SU-DHL-6 (cell line): ENCODE data around the gene CPSF2.

Experiments
- H2AFZ ChIP-seq: fragments of 200-600 bp; sonication (generic); 2 replicates; pipeline ENCODE4 v1.6.1; 2014; ENCODE audit warnings: low read depth, mild to moderate bottlenecking, moderate library complexity, mixed read lengths, antibody characterized with exemption, low read length; ENCODE audit not compliant: severe bottlenecking
- H3F3A ChIP-seq: fragments of 200-600 bp; shearing (Covaris generic); 2 replicates; pipeline ENCODE4 v1.6.0; 2016; ENCODE audit warnings: antibody characterized with exemption, mild to moderate bottlenecking; ENCODE audit not compliant: insufficient read depth
- H3K27ac ChIP-seq: fragments of 200-600 bp; sonication (generic); 2 replicates; pipeline ENCODE4 v1.5.1; 2016; ENCODE audit warnings: low read depth, mild to moderate bottlenecking, low read length, moderate library complexity, mixed read lengths
- H3K27me3 ChIP-seq: fragments of 200-600 bp; sonication (generic), shearing (Covaris generic); 2 replicates; pipeline ENCODE4 v1.6.0; 2014; ENCODE audit warnings: mild to moderate bottlenecking, low read length
- H3K36me3 ChIP-seq: fragments of 200-600 bp; sonication (generic); 2 replicates; pipeline ENCODE4 v1.6.1; 2014; ENCODE audit warnings: mild to moderate bottlenecking, low read length, mixed read lengths
- H3K4me2 ChIP-seq: fragments of 300-600, 200-600 bp; shearing (Covaris generic), sonication (generic); 2 replicates; pipeline ENCODE4 v1.6.0; 2014; ENCODE audit warnings: low read length, low read depth, mild to moderate bottlenecking; ENCODE audit not compliant: poor library complexity, severe bottlenecking
- H3K4me3 ChIP-seq: fragments of 200-600 bp; sonication (generic); 2 replicates; pipeline ENCODE4 v1.5.1; 2014; ENCODE audit warnings: antibody characterized with exemption, low read length, mild to moderate bottlenecking, mixed read lengths; ENCODE audit not compliant: insufficient read depth, poor library complexity, severe bottlenecking
- H3K79me2 ChIP-seq: fragments of 200-600 bp; sonication (generic); 2 replicates; pipeline ENCODE4 v1.6.1; 2014; ENCODE audit warnings: mild to moderate bottlenecking, low read length, moderate library complexity; ENCODE audit not compliant: insufficient read depth
- H3K9ac ChIP-seq: fragments of 200-600 bp; sonication (generic); 2 replicates; pipeline ENCODE4 v1.7.0; 2014; ENCODE audit warnings: mild to moderate bottlenecking, low read length
- H3K9me2 ChIP-seq: fragments of 200-600 bp; sonication (generic); replicated peaks from 2 replicates; pipeline ENCODE4 v1.6.1; 2014; ENCODE audit warnings: low read length; ENCODE audit not compliant: insufficient read depth
- H3K9me3 ChIP-seq: fragments of 200-600 bp; sonication (generic); 2 replicates; pipeline ENCODE4 v1.6.1; 2014; ENCODE audit warnings: low read length, mixed read lengths; ENCODE audit not compliant: insufficient read depth
- H4K20me1 ChIP-seq: fragments of 200-600 bp; sonication (generic); 2 replicates; pipeline ENCODE4 v1.6.1; 2014; ENCODE audit warnings: low read depth, mild to moderate bottlenecking, antibody characterized with exemption, low read length, moderate library complexity, mixed read lengths
- EZH2phosphoT487 ChIP-seq: fragments of 200-600 bp; sonication (generic), shearing (Covaris generic); conservative IDR thresholded peaks from 2 replicates; pipeline ENCODE4 v1.6.1; 2018; ENCODE audit warnings: mild to moderate bottlenecking, antibody characterized with exemption, low read length, moderate library complexity, mixed read lengths
- TF ChIP-seq, protein P1 (sequence below): fragments of 200-600 bp; sonication (generic); IDR thresholded peaks from one replicate; pipeline ENCODE4 v1.5.1; 2017; ENCODE audit warnings: antibody characterized with exemption, mild to moderate bottlenecking, low read length, moderate library complexity; ENCODE audit not compliant: insufficient read depth, poor library complexity, severe bottlenecking

CPSF2 gene

DNA sequence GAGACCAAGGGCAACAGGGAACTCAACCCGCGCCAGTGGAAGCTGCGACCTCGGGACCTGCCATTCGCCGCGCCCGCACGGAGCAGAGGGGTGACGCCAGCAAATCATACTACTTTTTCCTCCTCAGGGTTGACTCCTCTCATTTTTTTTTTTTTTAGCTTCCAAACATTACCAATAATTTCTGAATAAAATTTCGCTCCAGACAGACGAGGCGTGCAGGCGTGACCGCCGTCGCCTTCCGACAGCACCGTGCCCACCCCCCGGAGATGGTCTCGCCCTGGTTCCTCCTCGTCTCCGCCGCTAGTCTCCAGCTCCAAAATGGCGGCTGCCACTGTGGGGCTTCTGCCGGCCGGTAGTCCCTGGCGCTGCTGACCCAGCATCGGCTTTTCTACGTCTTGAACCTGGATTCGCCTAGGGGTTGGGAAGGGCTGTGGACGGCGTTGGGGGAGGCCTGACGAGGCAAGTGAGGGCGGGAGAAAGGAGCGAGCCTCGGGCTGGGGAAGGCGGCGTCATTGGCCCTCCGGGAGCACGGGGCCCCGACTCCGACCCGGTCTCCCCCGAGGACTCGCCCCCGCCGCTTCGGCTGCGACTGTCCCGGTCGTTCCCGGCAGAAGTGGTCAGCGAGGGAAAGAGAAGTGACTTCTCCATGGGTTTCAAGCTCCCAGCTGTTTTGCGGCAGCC is at the start of gene CPSF2, which contains the start of gene NDUFB1:
Gene CPSF2 (plus strand): TSS at position 300 of the 681 bp plus-strand sequence. CDS start 9,016 bp downstream, outside the sequence.
Gene NDUFB1 (minus strand): TSS at position 37 of the 681 bp plus-strand sequence. CDS start 4,069 bp downstream, outside the sequence.
- peak within 1 kb of the TSS; percentile 71 for H3K4me3 ChIP-seq
- H3K36me3 ChIP-seq, result peaks cover 21% of the 10 kb centered on the region; the same call in 1 of the 2 replicates
- no peaks in the 10 kb centered on the region for H3K27me3 ChIP-seq
- TF ChIP-seq EZH2phosphoT487, result no peak
- TF ChIP-seq, protein P1, sequence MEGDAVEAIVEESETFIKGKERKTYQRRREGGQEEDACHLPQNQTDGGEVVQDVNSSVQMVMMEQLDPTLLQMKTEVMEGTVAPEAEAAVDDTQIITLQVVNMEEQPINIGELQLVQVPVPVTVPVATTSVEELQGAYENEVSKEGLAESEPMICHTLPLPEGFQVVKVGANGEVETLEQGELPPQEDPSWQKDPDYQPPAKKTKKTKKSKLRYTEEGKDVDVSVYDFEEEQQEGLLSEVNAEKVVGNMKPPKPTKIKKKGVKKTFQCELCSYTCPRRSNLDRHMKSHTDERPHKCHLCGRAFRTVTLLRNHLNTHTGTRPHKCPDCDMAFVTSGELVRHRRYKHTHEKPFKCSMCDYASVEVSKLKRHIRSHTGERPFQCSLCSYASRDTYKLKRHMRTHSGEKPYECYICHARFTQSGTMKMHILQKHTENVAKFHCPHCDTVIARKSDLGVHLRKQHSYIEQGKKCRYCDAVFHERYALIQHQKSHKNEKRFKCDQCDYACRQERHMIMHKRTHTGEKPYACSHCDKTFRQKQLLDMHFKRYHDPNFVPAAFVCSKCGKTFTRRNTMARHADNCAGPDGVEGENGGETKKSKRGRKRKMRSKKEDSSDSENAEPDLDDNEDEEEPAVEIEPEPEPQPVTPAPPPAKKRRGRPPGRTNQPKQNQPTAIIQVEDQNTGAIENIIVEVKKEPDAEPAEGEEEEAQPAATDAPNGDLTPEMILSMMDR, result no peak
- H3K27ac ChIP-seq, result peak within 1 kb of the TSS; percentile 70
- H3K79me2 ChIP-seq, result peaks cover 59% of the 10 kb centered on the region
- peak within 1 kb of the TSS; percentile 92 for H2AFZ ChIP-seq
- no peaks in the 10 kb centered on the region for H3K9me2 ChIP-seq
- no peaks in the 10 kb centered on the region for H3K9me3 ChIP-seq
- no peaks in the 10 kb centered on the region for H4K20me1 ChIP-seq
- 0 out of 2 replicates have a peak, but pooled peaks cover 5% of the 10 kb centered on the region for H3F3A ChIP-seq
- peak within 1 kb of the TSS; percentile 99 for H3K9ac ChIP-seq
- H3K4me2 ChIP-seq, result peak within 1 kb of the TSS; percentile 66

DNA sequence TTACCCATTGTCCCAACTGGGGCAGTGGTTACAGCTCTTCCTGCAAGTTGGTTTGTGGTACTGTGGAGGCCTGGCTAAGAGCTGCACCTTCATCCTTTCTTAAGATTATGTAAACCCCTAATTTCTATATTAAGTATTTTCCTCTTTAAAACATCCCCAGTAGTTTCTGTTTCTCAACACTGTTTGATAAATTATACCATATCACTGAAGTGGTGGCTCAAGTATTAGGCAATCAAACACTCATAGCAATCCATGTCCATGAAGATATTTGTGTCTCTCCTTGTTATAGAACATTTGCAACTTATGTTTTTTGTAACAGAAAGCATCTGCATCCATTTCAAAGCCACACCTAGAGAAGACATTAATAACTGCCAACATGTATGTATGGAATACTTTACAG is 47.2 kb upstream of the CPSF2 start:
- Histone ChIP-seq H4K20me1 (no peaks in the 10 kb centered on the region), H3K4me2 (no peak overlapping the region), H3K27ac (no peak overlapping the region), H2AFZ (no peak overlapping the region), H3K9me2 (no peaks in the 10 kb centered on the region), H3K79me2 (no peaks in the 10 kb centered on the region), H3K9me3 (no peaks in the 10 kb centered on the region), H3K27me3 (no peaks in the 10 kb centered on the region), H3K4me3 (no peak overlapping the region), H3K36me3 (peaks cover 5% of the 10 kb centered on the region; the same call in 1 of the 2 replicates), H3K9ac (no peak overlapping the region), H3F3A (no peaks in the 10 kb centered on the region)
- TF ChIP-seq, protein P1, result no peak
- TF ChIP-seq EZH2phosphoT487, result no peak

DNA sequence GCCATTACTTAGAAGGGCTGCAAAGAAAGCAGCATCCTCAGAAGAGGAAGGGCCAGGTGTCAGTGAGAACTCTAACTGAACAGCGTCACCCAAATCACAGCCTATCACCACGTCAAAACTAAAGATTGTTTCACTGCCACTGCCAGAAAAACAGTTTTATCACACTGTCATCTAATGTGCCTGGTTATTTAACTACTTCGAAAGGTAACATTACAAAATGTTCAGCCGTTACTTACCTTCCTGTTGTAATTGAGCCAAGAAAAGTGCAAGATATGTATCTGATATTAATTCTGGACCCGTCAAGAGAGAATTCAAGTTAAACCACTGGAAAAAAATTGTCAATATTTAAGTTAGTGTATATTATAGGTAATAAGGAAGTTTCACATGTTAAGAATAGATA is 33.3 kb upstream of the CPSF2 start:
- Histone ChIP-seq H3K79me2 (no peaks in the 10 kb centered on the region), H4K20me1 (no peaks in the 10 kb centered on the region), H3K36me3 (no peaks in the 10 kb centered on the region), H3K9me3 (no peaks in the 10 kb centered on the region), H2AFZ (no peak overlapping the region), H3K9ac (no peak overlapping the region), H3K27ac (no peak overlapping the region), H3K4me3 (no peak overlapping the region), H3F3A (no peaks in the 10 kb centered on the region), H3K9me2 (no peaks in the 10 kb centered on the region), H3K27me3 (no peaks in the 10 kb centered on the region), H3K4me2 (no peak overlapping the region)
- TF ChIP-seq EZH2phosphoT487, result no peak
- TF ChIP-seq, protein P1, result no peak
